Medulla oblongata (tissue), 1 donor: ENCODE data around the gene MSRB1.
"Not testable (repeated sequence)": the region's sequence is repeated elsewhere in the genome, so short reads cannot be mapped to it uniquely, and the experiment has no call there.

ENCODE experiments used
- DNase-seq: peaks from one replicate; pipeline ENCODE4 v3.0.0-alpha.2; 2015; ENCODE audit errors: extremely low spot score

MSRB1 gene

DNA sequence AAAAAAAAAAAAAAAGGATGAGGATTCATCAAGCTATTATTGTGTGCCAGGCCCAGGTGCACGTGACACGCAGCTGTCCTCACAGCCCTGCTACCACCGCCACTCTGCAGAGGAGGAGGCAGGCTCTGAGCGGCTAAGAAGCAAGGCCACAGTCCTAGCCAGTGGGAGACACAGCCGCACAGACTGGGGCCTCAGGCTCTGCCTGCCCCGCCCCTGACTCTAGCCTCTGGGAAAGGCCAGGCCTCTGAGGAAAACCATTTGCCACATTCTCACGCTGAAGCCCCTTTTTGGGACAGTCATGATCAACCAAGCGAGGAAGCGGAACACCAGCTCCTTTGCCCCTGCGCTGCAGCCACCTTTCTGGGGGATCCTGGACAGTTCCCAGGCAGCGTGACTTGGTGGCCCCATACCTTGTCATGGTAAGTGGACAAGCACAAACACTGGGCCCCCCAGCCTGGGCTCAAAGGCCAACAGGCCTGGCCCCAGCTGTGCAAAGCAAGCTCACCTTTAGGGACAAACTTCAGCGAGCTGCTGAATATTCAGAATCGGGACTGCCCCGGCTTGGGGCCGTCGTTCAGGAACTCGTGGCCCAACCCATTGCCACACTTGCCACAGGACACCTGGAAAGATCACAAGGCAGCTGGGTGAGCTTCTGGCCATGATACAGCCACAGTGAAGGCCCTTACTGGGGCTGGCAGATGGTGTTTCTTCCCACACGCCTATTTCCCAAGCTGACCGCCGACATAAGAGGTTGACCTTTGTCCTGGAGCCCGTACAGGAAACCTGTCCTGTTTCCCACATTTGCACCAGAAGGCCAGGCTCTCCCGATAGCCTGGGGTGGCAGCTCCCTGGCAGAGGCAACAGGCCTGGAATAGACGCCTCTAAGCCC lies 2.5 kb downstream of the MSRB1 start:
- DNase-seq, result no peak

- not testable (repeated sequence) for DNase-seq
Observed at GRCh38 chr16:1939833-1940232, 3.2 kb downstream of the MSRB1 start.

GRCh38 chr16:1938910-1939309 lies 4.1 kb downstream of the MSRB1 start:
- DNase-seq, result no peak

GRCh38 chr16:1938316-1938715 lies 4.7 kb downstream of the MSRB1 start:
- DNase-seq, result peak; percentile 19

DNA sequence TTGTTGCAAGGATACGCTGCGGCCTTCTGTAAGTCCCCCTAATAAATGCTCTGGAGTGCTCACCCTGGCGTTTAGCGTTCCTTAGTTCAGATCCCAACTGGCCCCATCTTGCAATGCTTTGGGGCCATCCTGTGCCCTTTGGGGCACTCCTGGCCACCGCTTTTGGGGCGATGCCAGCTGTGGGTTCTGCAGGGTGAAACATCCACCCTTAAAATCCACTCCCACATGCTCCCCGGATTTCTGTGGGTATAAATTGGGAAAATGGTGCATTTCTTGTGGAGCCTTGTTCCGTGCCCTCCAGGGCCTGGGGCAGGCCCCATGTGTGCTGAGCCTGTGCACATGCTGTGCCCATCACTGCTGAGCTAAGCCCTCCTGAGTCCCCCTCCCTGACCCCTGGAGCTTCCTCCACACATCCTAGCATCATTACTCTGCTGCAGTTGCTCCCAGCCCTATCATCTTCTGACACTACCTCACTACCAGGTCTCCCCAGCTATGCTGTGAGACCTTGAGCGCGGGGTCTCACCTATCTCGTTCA lies 6.0 kb downstream of the MSRB1 start:
- no peak for DNase-seq

DNA sequence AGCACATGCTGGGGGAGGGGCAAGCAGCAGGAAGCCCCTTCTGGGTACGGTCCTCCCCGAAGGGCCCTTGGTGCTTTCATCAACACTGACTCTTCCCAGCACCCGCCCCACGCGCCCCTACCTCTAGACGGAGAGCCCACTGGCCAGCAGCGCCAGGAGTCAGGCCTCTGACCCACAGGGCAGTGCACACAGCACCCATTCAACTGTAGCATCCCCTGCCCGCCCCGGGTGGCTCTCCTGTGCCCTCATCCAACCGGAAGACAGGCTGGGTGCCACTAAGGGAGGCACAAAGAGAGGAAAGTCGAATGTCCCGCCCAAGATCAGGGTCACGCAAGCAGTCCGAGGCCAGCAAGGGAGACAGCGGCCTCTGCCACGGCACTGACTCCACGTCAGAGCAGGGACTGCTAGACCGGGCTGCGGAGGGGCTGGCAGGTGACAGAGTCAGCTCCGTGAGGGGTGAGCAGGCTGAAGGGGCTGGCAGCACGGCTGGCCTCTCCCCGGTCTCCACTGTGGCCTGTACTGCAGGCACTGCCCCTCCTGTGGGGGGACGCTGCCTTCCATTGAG lies 9.8 kb downstream of the MSRB1 start:
- DNase-seq, result no peak

GRCh38 chr16:1932050-1933028 lies 10.7 kb downstream of the MSRB1 start:
- no peak for DNase-seq

DNA sequence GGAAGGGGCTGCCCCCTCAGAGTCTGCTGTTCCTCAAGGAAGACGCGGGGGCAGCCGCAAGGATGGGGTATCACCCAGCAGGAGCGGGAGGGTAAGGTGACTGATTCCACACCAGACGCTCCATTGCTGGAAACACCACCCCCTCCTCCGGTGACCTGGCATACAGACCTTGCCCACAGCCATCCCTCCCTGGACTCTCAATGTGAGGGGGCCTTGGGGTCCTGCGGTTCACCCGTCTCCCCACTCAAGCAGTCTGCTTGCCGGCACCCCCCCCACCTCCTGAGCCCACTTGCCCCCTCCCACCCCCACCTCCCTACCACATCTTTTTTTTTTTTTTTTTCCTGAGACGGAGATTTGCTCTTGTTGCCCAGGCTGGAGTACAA lies 12.7 kb downstream of the MSRB1 start:
- no peak for DNase-seq

- peak; percentile 86 for DNase-seq
Observed at GRCh38 chr16:1929578-1930337, 13.2 kb downstream of the MSRB1 start.

DNA sequence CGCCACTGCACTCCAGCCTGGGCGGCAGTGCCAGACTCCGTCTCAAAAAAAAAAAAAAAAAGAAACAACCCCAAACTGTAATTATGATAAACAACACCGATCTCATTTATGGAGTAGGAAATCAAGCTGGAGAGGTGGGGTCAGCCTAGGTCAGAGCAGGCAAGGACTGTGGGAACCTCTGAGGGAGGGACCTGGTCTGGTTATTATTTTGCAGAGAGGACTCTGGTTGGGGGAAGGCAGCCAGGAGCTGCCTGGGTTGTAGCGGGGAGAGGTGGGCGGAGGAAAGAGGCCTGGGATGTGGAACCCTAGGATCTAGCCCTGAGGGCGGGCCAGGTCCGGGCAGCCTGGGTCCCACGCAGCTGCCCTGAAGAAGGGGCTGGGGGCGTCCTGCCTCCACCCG lies 13.9 kb downstream of the MSRB1 start:
- DNase-seq, result no peak

GRCh38 chr16:1926271-1926670 lies 16.7 kb downstream of the MSRB1 start:
- no peak for DNase-seq

DNA sequence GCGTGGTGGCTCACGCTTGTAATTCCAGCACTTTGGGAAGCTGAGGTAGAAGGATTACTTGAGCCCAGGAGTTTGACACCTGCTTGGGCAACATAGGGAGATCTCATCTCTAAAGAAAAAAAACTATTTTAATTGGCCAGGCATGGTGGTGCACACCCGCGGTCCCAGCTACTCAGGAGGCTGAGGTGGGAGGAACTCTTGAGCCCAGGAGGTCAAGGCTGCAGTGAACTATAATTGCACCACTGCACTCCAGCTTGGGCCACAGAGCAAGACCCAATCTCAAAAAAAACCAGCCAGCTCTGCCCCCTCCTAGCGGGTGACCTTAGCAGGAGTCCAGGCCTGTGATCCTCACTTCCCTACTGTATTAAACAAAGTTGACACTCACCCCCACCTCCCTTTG lies 18.9 kb downstream of the MSRB1 start:
- no peak for DNase-seq

DNA sequence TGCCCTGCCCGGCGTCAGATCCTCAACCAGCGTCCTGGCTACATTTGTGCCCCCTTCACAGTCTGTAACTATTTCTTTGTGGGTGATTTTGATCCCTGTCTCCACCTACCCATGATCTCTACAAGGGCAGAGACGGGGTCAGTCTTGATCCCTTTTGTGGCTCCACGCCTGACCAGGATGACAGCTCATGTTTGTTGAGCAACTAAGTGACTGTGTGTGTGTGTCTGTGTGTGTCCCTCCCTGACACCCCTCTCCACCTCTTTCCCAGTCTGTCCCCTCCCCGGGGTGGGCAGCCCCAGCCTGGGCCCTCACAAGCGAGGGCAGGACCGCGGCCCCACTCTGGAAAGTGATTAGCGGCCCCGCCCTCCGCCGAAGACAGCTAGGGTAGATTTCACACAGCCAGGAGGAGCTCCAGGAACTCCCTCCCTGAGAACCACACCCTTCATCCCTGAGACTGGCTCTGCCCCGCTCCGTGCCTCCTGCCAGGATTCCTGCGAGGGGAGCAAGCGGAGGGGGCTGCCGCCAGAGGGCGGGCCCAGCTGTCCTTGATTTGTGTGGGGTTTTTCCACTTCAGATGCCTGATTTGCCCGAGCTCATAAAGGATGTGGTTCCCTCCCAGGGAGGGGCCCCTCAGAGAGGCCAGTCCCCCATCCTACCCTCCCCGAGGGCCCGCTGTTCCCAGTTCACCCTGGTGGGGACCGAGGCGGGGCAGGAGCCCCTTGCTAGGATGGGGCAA lies 19.5 kb downstream of the MSRB1 start:
- no peak for DNase-seq

GRCh38 chr16:1922357-1922756 lies 20.6 kb downstream of the MSRB1 start:
- no peak for DNase-seq

DNA sequence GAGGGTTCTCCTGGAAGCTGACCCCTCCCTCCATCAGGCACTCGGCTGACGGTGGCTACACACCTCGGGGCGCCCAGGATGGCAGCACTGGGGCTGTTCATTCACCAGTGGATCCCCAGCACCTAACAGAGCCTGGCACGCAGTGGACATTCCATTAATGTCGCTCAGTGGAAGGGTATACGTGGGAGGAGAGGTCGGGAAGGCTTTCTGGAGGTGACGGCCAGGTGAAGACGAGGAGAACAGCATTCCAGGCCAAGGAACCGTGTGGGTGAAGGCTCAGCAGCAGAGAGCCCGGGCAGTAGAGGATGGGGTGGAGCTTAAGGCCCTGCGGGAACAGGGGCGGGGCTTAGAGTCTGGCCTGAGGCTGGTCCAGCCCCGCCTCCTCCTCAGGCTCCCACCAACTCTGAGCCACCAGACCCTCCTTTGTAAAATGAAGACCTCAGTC lies 22.2 kb downstream of the MSRB1 start:
- DNase-seq, result no peak

GRCh38 chr16:1920122-1920521 lies 22.9 kb downstream of the MSRB1 start:
- DNase-seq, result not testable (repeated sequence)

- no peak for DNase-seq
Observed at GRCh38 chr16:1919327-1919998, 23.5 kb downstream of the MSRB1 start.

DNA sequence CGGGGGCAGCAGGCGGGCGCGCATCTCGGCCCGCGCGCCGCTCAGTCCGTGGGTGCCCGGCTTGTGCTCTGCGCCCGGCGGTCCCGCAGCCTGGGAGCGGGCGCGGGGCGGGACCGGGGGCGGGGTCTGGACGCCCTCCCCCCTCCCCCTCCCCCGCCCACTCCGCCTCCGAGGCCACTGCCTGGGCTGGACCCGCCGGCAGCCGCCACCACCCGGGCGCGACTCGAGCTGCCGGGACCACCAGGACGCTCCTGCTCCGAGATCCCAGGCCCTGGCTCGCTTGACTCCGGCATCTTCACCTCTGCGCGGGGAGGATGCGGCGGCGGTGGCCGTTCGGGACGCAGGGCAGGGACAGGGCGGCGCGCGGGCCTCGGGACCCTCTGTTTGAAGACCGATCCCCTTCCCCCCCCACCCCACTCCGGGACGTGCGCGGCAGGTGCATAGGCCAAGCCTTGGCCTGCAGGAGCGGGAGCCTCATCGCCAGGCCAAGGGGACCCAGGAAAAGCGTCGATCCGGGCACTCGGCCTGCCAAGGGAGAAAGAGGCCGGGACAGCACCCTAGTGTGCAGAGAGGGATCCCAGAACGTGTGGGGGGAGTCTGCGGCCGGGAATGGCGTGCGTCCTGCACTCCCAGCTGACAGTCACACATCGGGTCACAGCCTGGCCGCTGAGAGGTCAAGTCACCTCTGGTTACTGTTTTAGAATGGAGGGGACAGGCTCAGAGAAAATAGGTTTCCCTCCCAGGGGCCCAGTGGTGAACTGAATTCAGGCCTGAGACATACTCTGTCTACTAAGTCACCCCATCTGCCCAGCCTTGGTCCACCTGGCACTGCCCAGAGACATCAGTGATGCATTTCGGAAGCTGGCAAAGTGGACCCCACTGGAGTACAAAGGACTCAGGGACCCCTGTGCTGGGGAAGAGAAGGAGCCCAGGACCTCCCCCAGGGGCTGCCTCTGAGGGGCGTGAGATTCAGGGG lies 24.4 kb downstream of the MSRB1 start, which contains the start of gene HS3ST6:
Gene HS3ST6 (minus strand): TSS at position 65 of the 976 bp plus-strand sequence. CDS start 92 bp downstream, outside the sequence.
- DNase-seq, result no peak
